Peyer's patch (tissue), 4 donors: ENCODE results near the gene ZNF81. TPM values are rescaled to one million over a fixed set of nuclear protein-coding genes. Genes with fewer than 3 reads are reported as not detected.

Experiments used
- DNase-seq, 3 donors: peaks; one replicate each; pipeline ENCODE4 v3.0.0-alpha.2; 2017 to 2019
- H3K27ac ChIP-seq, 4 donors: fragments of 200-600 bp; sonication (generic); one replicate each; pipeline ENCODE4 v1.5.1; 2016 to 2019
- H3K27me3 ChIP-seq, 2 donors: fragments of 200-600 bp; sonication (generic); one replicate each; pipeline ENCODE4 v1.5.1; 2019
- H3K36me3 ChIP-seq, 3 donors: fragments of 200-600 bp; sonication (generic); one replicate each; pipeline ENCODE4 v1.5.1; 2016 to 2019
- H3K4me1 ChIP-seq, 4 donors: fragments of 200-600 bp; sonication (generic); one replicate each; pipeline ENCODE4 v1.5.1; 2016 to 2019
- H3K4me3 ChIP-seq, 4 donors: fragments of 200-600 bp; sonication (generic); 1 replicate in 3 of 4; 2 replicates in 1 of 4; pipeline ENCODE4 v1.5.1; 2016 to 2019; ENCODE audit warnings: mild to moderate bottlenecking in 1 of 4
- H3K9me3 ChIP-seq, 4 donors: fragments of 200-600 bp; sonication (generic); one replicate each; pipeline ENCODE4 v1.5.1; 2016 to 2019; ENCODE audit warnings: mild to moderate bottlenecking in 1 of 4
- POLR2A ChIP-seq, 2 donors: fragments of 450-650 bp; IDR thresholded peaks; one replicate each; pipeline ENCODE4 v1.5.1; 2017; ENCODE audit warnings: antibody characterized with exemption in 2 of 2, mild to moderate bottlenecking in 2 of 2, moderate library complexity in 2 of 2
- total RNA-seq, 4 donors: library from RNA; depleted of rRNA; stranded (reverse); fragments of >200 nt; gene quantifications; one replicate each; pipeline ENCODE4 v1.1.0, GENCODE V29; 2016
- TF ChIP-seq, protein P1 (sequence below), 6 experiments: fragments of 450-650 bp in 4 of 6; fragments of 200-600 bp in 2 of 6; sonication (generic) in 1 of 6; IDR thresholded peaks; one replicate each; pipeline ENCODE4 v1.5.1; 2017 to 2019; ENCODE audit warnings: antibody characterized with exemption in 6 of 6, mild to moderate bottlenecking in 3 of 6, moderate library complexity in 1 of 6

ZNF81 gene
- total RNA-seq, 4 donors from 2014 or later = 8.3 to 13.9 (median 10.6) TPM

DNA sequence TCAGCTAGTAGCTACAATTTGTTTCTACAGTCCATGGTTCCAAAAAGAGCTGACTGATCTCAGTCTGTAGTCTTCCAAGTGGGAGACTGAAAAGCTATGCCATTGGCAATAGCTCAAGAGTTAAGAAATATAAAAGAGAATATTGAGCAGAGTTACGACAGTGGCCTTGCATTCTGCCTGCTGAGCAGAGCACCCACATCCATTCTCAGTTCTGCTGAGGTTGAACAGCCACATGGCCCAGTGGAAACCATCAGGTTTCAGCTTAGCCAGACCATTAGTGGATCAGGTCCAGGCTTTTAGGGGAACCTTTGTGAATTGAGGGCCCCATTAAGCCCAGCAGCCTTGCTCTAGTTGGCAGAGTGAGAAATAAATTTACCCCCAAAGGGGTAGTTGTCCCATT, 28.1 kb downstream of the ZNF81 start:
- H3K27me3 ChIP-seq = no peaks in the 10 kb centered on the region
- H3K4me3 ChIP-seq = no peak overlapping the region
- H3K36me3 ChIP-seq = no peaks in the 10 kb centered on the region
- no peaks in the 10 kb centered on the region for H3K9me3 ChIP-seq
- H3K27ac ChIP-seq = no peak overlapping the region
- H3K4me1 ChIP-seq = no peaks in the 10 kb centered on the region
- no peak for TF ChIP-seq POLR2A (IDR thresholded peaks at IDR 0.05)
- TF ChIP-seq, protein P1, sequence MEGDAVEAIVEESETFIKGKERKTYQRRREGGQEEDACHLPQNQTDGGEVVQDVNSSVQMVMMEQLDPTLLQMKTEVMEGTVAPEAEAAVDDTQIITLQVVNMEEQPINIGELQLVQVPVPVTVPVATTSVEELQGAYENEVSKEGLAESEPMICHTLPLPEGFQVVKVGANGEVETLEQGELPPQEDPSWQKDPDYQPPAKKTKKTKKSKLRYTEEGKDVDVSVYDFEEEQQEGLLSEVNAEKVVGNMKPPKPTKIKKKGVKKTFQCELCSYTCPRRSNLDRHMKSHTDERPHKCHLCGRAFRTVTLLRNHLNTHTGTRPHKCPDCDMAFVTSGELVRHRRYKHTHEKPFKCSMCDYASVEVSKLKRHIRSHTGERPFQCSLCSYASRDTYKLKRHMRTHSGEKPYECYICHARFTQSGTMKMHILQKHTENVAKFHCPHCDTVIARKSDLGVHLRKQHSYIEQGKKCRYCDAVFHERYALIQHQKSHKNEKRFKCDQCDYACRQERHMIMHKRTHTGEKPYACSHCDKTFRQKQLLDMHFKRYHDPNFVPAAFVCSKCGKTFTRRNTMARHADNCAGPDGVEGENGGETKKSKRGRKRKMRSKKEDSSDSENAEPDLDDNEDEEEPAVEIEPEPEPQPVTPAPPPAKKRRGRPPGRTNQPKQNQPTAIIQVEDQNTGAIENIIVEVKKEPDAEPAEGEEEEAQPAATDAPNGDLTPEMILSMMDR (IDR thresholded peaks at IDR 0.05) = no peak
- DNase-seq = no peak

DNA sequence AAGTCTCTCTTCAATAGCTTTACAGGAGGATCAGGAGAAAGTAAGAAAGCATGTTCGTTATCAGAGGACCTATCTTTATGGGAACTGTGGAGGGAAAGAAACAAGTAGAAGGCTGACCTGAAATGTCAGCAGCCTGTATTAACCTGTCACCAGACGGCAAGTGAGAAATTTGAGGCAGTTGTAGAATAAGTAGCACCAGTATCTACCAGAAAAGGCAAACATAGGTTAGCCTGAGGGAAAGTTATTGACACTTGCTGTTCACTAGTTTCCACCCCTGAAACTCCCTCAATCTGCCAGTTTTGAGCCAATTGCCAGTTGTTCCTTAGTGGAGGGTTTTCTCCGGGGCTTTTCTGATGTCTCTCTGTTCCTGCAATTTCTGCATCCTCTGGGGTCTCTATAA, 36.4 kb downstream of the ZNF81 start:
- no peaks in the 10 kb centered on the region for H3K36me3 ChIP-seq
- no peak overlapping the region for H3K27ac ChIP-seq
- DNase-seq = no peak
- H3K27me3 ChIP-seq = no peaks in the 10 kb centered on the region
- H3K9me3 ChIP-seq = peaks cover 0 to 4% (median 0%) of the 10 kb centered on the region in 4 donors
- TF ChIP-seq, protein P1 (IDR thresholded peaks at IDR 0.05) = no peak
- TF ChIP-seq POLR2A (IDR thresholded peaks at IDR 0.05) = no peak
- no peak overlapping the region for H3K4me3 ChIP-seq
- no peaks in the 10 kb centered on the region for H3K4me1 ChIP-seq

DNA sequence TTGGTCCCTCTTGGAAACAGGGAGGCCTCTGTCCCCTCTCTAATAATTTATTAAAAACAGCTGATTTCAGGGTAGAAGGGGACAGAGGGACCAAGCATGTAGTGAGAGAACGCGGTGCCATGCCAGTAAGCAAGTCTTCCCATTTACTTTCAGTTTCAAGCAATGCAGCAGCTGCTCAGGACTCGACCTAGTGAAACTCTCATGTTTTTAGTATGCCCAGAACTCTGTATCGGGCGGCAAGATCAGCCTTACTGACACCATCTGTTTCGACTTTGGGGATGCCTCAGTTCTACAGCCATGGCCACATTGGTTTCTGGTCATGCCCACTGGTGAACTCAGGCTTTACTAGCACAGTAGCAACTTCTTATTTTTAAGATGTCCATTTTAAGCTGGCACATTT, 40.6 kb downstream of the ZNF81 start:
- no peak for DNase-seq

DNA sequence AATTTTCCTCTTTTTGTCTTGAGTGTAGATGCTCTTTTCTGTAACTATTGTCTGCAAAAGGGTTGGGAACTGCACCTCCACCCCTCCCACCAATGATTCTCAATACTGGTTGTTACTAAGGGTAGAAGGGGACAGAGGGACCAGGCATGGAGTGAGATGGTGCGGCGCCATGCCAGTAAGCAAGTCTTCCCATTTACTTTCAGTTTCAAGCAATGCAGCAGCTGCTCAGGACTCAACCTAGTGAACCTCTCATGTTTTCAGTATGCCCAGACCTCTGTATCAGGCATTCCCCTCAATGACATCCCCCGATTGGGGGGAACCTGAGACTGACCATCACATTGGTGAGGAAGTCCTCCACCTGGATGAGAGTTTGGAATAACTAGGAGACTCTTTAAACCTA, 41.5 kb downstream of the ZNF81 start:
- DNase-seq = no peak
- no peaks in the 10 kb centered on the region for H3K4me1 ChIP-seq
- no peaks in the 10 kb centered on the region for H3K36me3 ChIP-seq
- no peak for TF ChIP-seq POLR2A (IDR thresholded peaks at IDR 0.05)
- TF ChIP-seq, protein P1 (IDR thresholded peaks at IDR 0.05) = no peak
- H3K27ac ChIP-seq = no peak overlapping the region
- no peak overlapping the region for H3K4me3 ChIP-seq
- H3K9me3 ChIP-seq = peaks cover 0 to 4% (median 0%) of the 10 kb centered on the region in 4 donors
- H3K27me3 ChIP-seq = no peaks in the 10 kb centered on the region

More for the DNA sequence above, 40.6 kb downstream of the ZNF81 start:
- Histone ChIP-seq H3K27ac (no peak overlapping the region), H3K4me1 (no peaks in the 10 kb centered on the region), H3K36me3 (no peaks in the 10 kb centered on the region), H3K27me3 (no peaks in the 10 kb centered on the region), H3K9me3 (peaks cover 0 to 4% (median 0%) of the 10 kb centered on the region in 4 donors), H3K4me3 (peak overlapping the region in 1 of 4 donors; percentile 14)
- TF ChIP-seq POLR2A (IDR thresholded peaks at IDR 0.05) = no peak
- TF ChIP-seq, protein P1 (IDR thresholded peaks at IDR 0.05) = no peak

DNA sequence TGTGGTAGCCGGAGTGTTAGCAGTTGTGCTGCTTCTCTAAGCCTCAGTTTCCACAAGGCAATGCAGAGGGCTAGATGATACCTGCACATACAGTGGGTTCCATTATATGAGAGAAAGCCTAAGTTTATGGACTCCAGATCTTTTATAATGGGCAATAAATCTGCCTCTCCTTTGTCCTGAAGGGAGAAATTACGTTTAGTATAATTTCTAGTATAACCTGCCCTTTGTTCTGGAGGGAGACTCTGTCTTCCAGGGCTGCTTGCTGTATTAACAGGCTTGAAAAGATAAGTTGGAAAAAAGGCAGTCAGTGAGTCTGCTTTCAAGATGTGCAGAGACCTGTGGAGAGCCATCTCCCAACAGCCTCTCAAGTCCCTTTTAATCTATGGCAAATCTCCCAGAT, 42.8 kb downstream of the ZNF81 start:
- no peak for DNase-seq
- H3K4me3 ChIP-seq = no peak overlapping the region

More for the DNA sequence above, 42.8 kb downstream of the ZNF81 start:
- no peaks in the 10 kb centered on the region for H3K36me3 ChIP-seq
- no peak for TF ChIP-seq POLR2A (IDR thresholded peaks at IDR 0.05)
- TF ChIP-seq, protein P1 (IDR thresholded peaks at IDR 0.05) = no peak
- no peaks in the 10 kb centered on the region for H3K9me3 ChIP-seq
- no peaks in the 10 kb centered on the region for H3K4me1 ChIP-seq
- H3K27ac ChIP-seq = no peak overlapping the region
- H3K27me3 ChIP-seq = no peaks in the 10 kb centered on the region
